ENCODE measurements around the gene XPO1.
"Not testable (repeated sequence)": the region's sequence is repeated elsewhere in the genome, so short reads cannot be mapped to it uniquely, and the experiment has no call there.

XPO1 gene

GRCh38 chr2:61469424-61470121, 68.6 kb downstream of the XPO1 start:
- DNase-seq (ENCODE audit: low read depth) = no peak

- DNase-seq (ENCODE audit: low read depth) = not testable (repeated sequence)
Observed at GRCh38 chr2:61468231-61468630, 69.9 kb downstream of the XPO1 start.

- no peak for DNase-seq (ENCODE audit: low read depth)
Observed at GRCh38 chr2:61465045-61465444, 73.1 kb downstream of the XPO1 start.

GRCh38 chr2:61463769-61464475, 74.2 kb downstream of the XPO1 start:
- no peak for DNase-seq (ENCODE audit: low read depth)

- DNase-seq (ENCODE audit: low read depth) = no peak
Observed at GRCh38 chr2:61461404-61461803, 76.8 kb downstream of the XPO1 start.

GRCh38 chr2:61460163-61460562, 78.0 kb downstream of the XPO1 start:
- DNase-seq (ENCODE audit: low read depth) = no peak

- DNase-seq (ENCODE audit: low read depth) = no peak
Observed at GRCh38 chr2:61456746-61457420, 81.3 kb downstream of the XPO1 start.

GRCh38 chr2:61456070-61456745, 81.9 kb downstream of the XPO1 start:
- no peak for DNase-seq (ENCODE audit: low read depth)

GRCh38 chr2:61454972-61455371, 83.2 kb downstream of the XPO1 start:
- not testable (repeated sequence) for DNase-seq (ENCODE audit: low read depth)

- DNase-seq (ENCODE audit: low read depth) = no peak
Observed at GRCh38 chr2:61454383-61454782, 83.8 kb downstream of the XPO1 start.

- DNase-seq (ENCODE audit: low read depth) = no peak
Observed at GRCh38 chr2:61452392-61452791, 85.8 kb downstream of the XPO1 start.

- no peak for DNase-seq (ENCODE audit: low read depth)
Observed at GRCh38 chr2:61451178-61451577, 87.0 kb downstream of the XPO1 start.

- DNase-seq (ENCODE audit: low read depth) = no peak
Observed at GRCh38 chr2:61450144-61450543, 88.0 kb downstream of the XPO1 start.

- no peak for DNase-seq (ENCODE audit: low read depth)
Observed at GRCh38 chr2:61448229-61448628, 89.9 kb downstream of the XPO1 start.

GRCh38 chr2:61446971-61447370, 91.2 kb downstream of the XPO1 start:
- not testable (repeated sequence) for DNase-seq (ENCODE audit: low read depth)

GRCh38 chr2:61443342-61444041, 94.7 kb downstream of the XPO1 start:
- no peak for DNase-seq (ENCODE audit: low read depth)

GRCh38 chr2:61439241-61440002, 98.7 kb downstream of the XPO1 start:
- no peak for DNase-seq (ENCODE audit: low read depth)

- no peak for DNase-seq (ENCODE audit: low read depth)
Observed at GRCh38 chr2:61438670-61439069, 99.5 kb downstream of the XPO1 start.

- DNase-seq (ENCODE audit: low read depth) = no peak
Observed at GRCh38 chr2:61437170-61437569, 101.0 kb downstream of the XPO1 start.

- no peak for DNase-seq (ENCODE audit: low read depth)
Observed at GRCh38 chr2:61436092-61436491, 102.1 kb downstream of the XPO1 start.

- no peak for DNase-seq (ENCODE audit: low read depth)
Observed at GRCh38 chr2:61435291-61435690, 102.9 kb downstream of the XPO1 start.

Measured in stimulated activated CD8-positive, alpha-beta memory T cell treated with anti-CD3 and anti-CD28 coated beads, Interleukin-12 subunit alpha, Interleukin-12 subunit beta, amount 100 ng/mL, for 4 hours (primary cell).